Psoas muscle (tissue), 8 donors: ENCODE data around the gene LYRM1. TPM values are rescaled to one million over a fixed set of nuclear protein-coding genes. Genes with fewer than 3 reads are reported as not detected.

Source experiments
- ATAC-seq, 4 donors: fragments of 200-7000 bp; cut with Tn5 transposase; one replicate each; pipeline ENCODE4 v1.9.1; 2020; ENCODE audit warnings: moderate library complexity in 3 of 4, mild to moderate bottlenecking in 2 of 4
- DNase-seq, 2 donors: peaks; one replicate each; pipeline ENCODE4 v3.0.0-alpha.2; 2020
- H3K27ac ChIP-seq: fragments of 200-600 bp; one replicate; pipeline ENCODE4 v1.8.0; 2022
- H3K27me3 ChIP-seq, 3 donors: fragments of 200-600 bp in 1 of 3; one replicate each; pipeline versions ENCODE4 v1.6.1 to v1.8.0; 2013 to 2022; ENCODE audit warnings: low read length in 2 of 3, mild to moderate bottlenecking in 2 of 3, moderate library complexity in 1 of 3; ENCODE audit not compliant: insufficient read depth in 3 of 3
- H3K36me3 ChIP-seq, 2 donors: fragments of 200-600 bp in 1 of 2; one replicate each; pipeline versions ENCODE4 v1.6.1 to v1.8.0; 2013 to 2022; ENCODE audit warnings: low read depth in 1 of 2, mild to moderate bottlenecking in 1 of 2, moderate library complexity in 1 of 2; ENCODE audit not compliant: insufficient read depth in 1 of 2
- H3K4me1 ChIP-seq: fragments of 200-600 bp; one replicate; pipeline ENCODE4 v1.8.0; 2022
- H3K4me3 ChIP-seq: fragments of 200-600 bp; one replicate; pipeline ENCODE4 v1.8.0; 2022; ENCODE audit warnings: mild to moderate bottlenecking
- H3K9me3 ChIP-seq: fragments of 200-600 bp; one replicate; pipeline ENCODE4 v1.8.0; 2022
- CTCF ChIP-seq: fragments of 200-600 bp; IDR thresholded peaks from one replicate; pipeline ENCODE4 v1.8.0; 2022; ENCODE audit warnings: antibody characterized with exemption
- WGBS, 3 donors: extraction: QIAGEN DNeasy Blood & Tissue Kit; methylation state at CpG; one replicate each; pipeline versions ENCODE4 v1.1.6 to v1.1.7; 2013; 5-methylcytosine and 5-hydroxymethylcytosine counted together
- intact Hi-C, 2 donors: fragments of 100-400 bp; cut with DNase I; formaldehyde crosslinking; loops; one replicate each; pipeline versions ENCODE4 v1.11.0 to v1.14.2; 2022
- polyA plus RNA-seq, 3 donors: library from polyadenylated mRNA; stranded (reverse); fragments of 200-250 nt; gene quantifications; one replicate each; pipeline ENCODE4 v1.2.3, GENCODE V29; 2013
- total RNA-seq, 4 donors: library from RNA; stranded (reverse); fragmentation: NEBNext Ultra II Directional in 2 of 4; extraction: Animal tissue kit (Norgen Biotek cat#: 25700) in 2 of 4; gene quantifications; one replicate each; pipeline versions ENCODE4 v1.2.1 to v1.2.4, GENCODE V29; 2021 to 2023
- donor health status: healthy with polysubstance abuse.
- donor health status: DM: no; HTN: no; CAD: no; lungs with moderate emphysema.
- donor health status: Bipolar disorder and iron deficiency.
- donor health status: healthy.
- donor health status: DM: yes; HTN: yes; CAD: no.
- donor health status: DM: no; HTN: no; CAD: no.
- donor health status: DM: no; HTN: no; CAD: no.
- donor health status: DM: yes; HTN: yes; CAD: no.

Gene LYRM1
- total and polyA plus RNA-seq, 7 donors, result 27.2 to 54.0 (median 37.3) TPM

- no peaks in the 10 kb centered on the region for H3K9me3 ChIP-seq
- H3K27me3 ChIP-seq, result no peaks in the 10 kb centered on the region
- H3K36me3 ChIP-seq, result no peaks in the 10 kb centered on the region
- H3K4me3 ChIP-seq, result no peak overlapping the region
- H3K4me1 ChIP-seq, result no peaks in the 10 kb centered on the region
- 86 to 90% (median 88%) methylated on average over 6 of the region's 6 CpGs for WGBS, 3 donors
- DNase-seq (no peak), ATAC-seq (no peak)
- intact Hi-C loops, result no loop called here
- no peak for TF ChIP-seq CTCF
- H3K27ac ChIP-seq, result no peak overlapping the region
Observed at GRCh38 chr16:20937736-20938135, 37.2 kb downstream of the LYRM1 start.

GRCh38 chr16:20938426-20938825 is 37.9 kb downstream of the LYRM1 start:
- Histone ChIP-seq H3K27me3 (no peaks in the 10 kb centered on the region), H3K27ac (no peak overlapping the region), H3K4me1 (no peaks in the 10 kb centered on the region), H3K4me3 (no peak overlapping the region), H3K36me3 (no peaks in the 10 kb centered on the region), H3K9me3 (no peaks in the 10 kb centered on the region)
- ATAC-seq (no peak), DNase-seq (no peak)
- intact Hi-C loops, result no loop called here
- 40 to 63% (median 59%) methylated on average over 2 of the region's 2 CpGs for WGBS, 3 donors
- TF ChIP-seq CTCF, result no peak

GRCh38 chr16:20939611-20940010 is 39.0 kb downstream of the LYRM1 start:
- intact Hi-C loops, result no loop called here
- no peaks in the 10 kb centered on the region for H3K36me3 ChIP-seq

GRCh38 chr16:20940871-20941635 is 40.5 kb downstream of the LYRM1 start:
- WGBS, 3 donors, result 71 to 76% (median 74%) methylated on average over 6 of the region's 6 CpGs
- ATAC-seq, result no peak
- intact Hi-C loops, result no loop called here
- no peaks in the 10 kb centered on the region for H3K9me3 ChIP-seq
- H3K36me3 ChIP-seq, result no peaks in the 10 kb centered on the region
- no peak overlapping the region for H3K4me3 ChIP-seq
- TF ChIP-seq CTCF, result no peak
- no peak for DNase-seq
- no peak overlapping the region for H3K27ac ChIP-seq
- no peaks in the 10 kb centered on the region for H3K27me3 ChIP-seq
- H3K4me1 ChIP-seq, result no peaks in the 10 kb centered on the region

More at GRCh38 chr16:20939611-20940010, 39.0 kb downstream of the LYRM1 start:
- H3K4me3 ChIP-seq, result no peak overlapping the region
- no peaks in the 10 kb centered on the region for H3K4me1 ChIP-seq
- no peaks in the 10 kb centered on the region for H3K9me3 ChIP-seq
- ATAC-seq (no peak), DNase-seq (no peak)
- no peak for TF ChIP-seq CTCF
- no peak overlapping the region for H3K27ac ChIP-seq
- H3K27me3 ChIP-seq, result no peaks in the 10 kb centered on the region

- ATAC-seq (no peak), DNase-seq (no peak)
- WGBS, 3 donors, result 91 to 97% (median 94%) methylated on average over 6 of the region's 6 CpGs
- Histone ChIP-seq H3K9me3 (no peaks in the 10 kb centered on the region), H3K27me3 (no peaks in the 10 kb centered on the region), H3K4me3 (no peak overlapping the region), H3K36me3 (no peaks in the 10 kb centered on the region), H3K27ac (no peak overlapping the region), H3K4me1 (no peaks in the 10 kb centered on the region)
- no peak for TF ChIP-seq CTCF
- intact Hi-C loops, result no loop called here
Observed at GRCh38 chr16:20941636-20941926, 41.0 kb downstream of the LYRM1 start.
